ENCODE results near the gene RTRAF.

DNA sequence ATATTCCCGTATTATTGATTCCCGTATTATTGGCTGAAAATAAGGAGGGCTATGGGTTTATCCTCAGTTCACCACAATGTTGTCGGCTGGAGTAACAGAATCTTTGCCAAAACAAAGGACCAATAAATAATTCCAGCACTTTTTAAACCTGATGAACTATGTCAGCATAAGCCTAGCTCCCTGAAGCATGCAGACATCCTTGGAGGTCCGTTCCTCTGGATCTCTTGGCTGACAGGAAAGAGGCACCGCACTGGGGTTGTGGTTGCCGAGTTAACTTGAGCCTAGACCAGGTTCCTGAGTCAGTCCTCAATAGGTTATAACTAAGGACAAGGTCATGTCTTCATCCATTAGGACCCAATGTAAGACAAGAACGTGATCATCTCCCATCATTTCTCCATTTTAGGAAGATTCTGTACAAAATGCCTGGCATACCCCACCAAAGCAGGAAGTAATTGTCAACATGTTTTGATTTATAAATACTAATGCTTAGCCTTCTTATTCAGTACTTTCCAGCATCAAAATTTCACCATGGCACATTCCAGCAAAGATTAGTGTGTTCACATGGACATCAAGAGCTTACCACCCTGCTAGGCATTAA, 43.0 kb downstream of the RTRAF start:
- TF ChIP-seq POLR2AphosphoS5 (IDR thresholded peaks at IDR 0.05; ENCODE audit: low read depth) = no peak
- TF ChIP-seq, protein P1, sequence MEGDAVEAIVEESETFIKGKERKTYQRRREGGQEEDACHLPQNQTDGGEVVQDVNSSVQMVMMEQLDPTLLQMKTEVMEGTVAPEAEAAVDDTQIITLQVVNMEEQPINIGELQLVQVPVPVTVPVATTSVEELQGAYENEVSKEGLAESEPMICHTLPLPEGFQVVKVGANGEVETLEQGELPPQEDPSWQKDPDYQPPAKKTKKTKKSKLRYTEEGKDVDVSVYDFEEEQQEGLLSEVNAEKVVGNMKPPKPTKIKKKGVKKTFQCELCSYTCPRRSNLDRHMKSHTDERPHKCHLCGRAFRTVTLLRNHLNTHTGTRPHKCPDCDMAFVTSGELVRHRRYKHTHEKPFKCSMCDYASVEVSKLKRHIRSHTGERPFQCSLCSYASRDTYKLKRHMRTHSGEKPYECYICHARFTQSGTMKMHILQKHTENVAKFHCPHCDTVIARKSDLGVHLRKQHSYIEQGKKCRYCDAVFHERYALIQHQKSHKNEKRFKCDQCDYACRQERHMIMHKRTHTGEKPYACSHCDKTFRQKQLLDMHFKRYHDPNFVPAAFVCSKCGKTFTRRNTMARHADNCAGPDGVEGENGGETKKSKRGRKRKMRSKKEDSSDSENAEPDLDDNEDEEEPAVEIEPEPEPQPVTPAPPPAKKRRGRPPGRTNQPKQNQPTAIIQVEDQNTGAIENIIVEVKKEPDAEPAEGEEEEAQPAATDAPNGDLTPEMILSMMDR (IDR thresholded peaks at IDR 0.05; ENCODE audit: insufficient read depth, low read length) = no peak

Data from HL-60 (cell line).